OCI-LY3 (cell line): Measurements from ENCODE around the gene CYB561D1.

Experiments
- H2AFZ ChIP-seq: fragments of 200-600, 300-600 bp; shearing (Covaris generic); 2 replicates; pipeline ENCODE4 v1.6.0; 2014; ENCODE audit warnings: antibody characterized with exemption, low read depth, low read length
- H3K27ac ChIP-seq: fragments of 200-600, 300-600 bp; sonication (generic); 2 replicates; pipeline ENCODE4 v1.5.1; 2014; ENCODE audit warnings: mild to moderate bottlenecking, low read length, moderate library complexity, mixed read lengths
- H3K27me3 ChIP-seq: fragments of 200-600, 300-600 bp; sonication (generic); 2 replicates; pipeline ENCODE4 v1.6.1; 2014; ENCODE audit warnings: low read depth, low read length, mixed read lengths
- H3K36me3 ChIP-seq: fragments of 200-600, 300-600 bp; sonication (generic); replicated peaks from 2 replicates; pipeline ENCODE3; 2014; ENCODE audit warnings: low read depth, low read length, mixed read lengths
- H3K4me1 ChIP-seq: fragments of 300-600, 200-600 bp; sonication (generic); 2 replicates; pipeline ENCODE4 v1.6.1; 2014; ENCODE audit warnings: low read length, mixed read lengths
- H3K4me2 ChIP-seq: fragments of 200-600, 300-600 bp; sonication (generic); 2 replicates; pipeline ENCODE4 v1.6.1; 2014; ENCODE audit warnings: low read length, mixed read lengths
- H3K4me3 ChIP-seq: fragments of 300-600, 200-600 bp; sonication (generic); 2 replicates; pipeline ENCODE4 v1.5.1; 2014; ENCODE audit warnings: antibody characterized with exemption, mild to moderate bottlenecking, low read length, moderate library complexity
- H3K79me2 ChIP-seq: fragments of 300-600, 200-600 bp; shearing (Covaris generic); 2 replicates; pipeline ENCODE4 v1.6.1; 2014; ENCODE audit warnings: mild to moderate bottlenecking, low read length, mixed read lengths
- H3K9ac ChIP-seq: fragments of 300-600, 200-600 bp; shearing (Covaris generic); 2 replicates; pipeline ENCODE4 v1.6.0; 2014; ENCODE audit warnings: mild to moderate bottlenecking, low read length, moderate library complexity
- H3K9me3 ChIP-seq: fragments of 200-600, 300-600 bp; shearing (Covaris generic); 2 replicates; pipeline ENCODE4 v1.6.1; 2014; ENCODE audit warnings: low read length, mixed read lengths; ENCODE audit not compliant: insufficient read depth
- H4K20me1 ChIP-seq: fragments of 200-600, 300-600 bp; sonication (generic); 2 replicates; pipeline ENCODE4 v1.6.1; 2016; ENCODE audit warnings: low read length, mixed read lengths; ENCODE audit not compliant: insufficient read depth
- EZH2phosphoT487 ChIP-seq: fragments of 200-600 bp; shearing (Covaris generic); IDR thresholded peaks from 2 replicates; pipeline ENCODE4 v1.6.1; 2018; ENCODE audit warnings: antibody characterized with exemption, mixed run types, low read depth
- TF ChIP-seq, protein P1 (sequence below): fragments of 200-600, 300-600 bp; sonication (generic); IDR thresholded peaks from 2 replicates; pipeline ENCODE4 v1.5.1; 2014; ENCODE audit warnings: antibody characterized with exemption, low read length, low read depth

Gene CYB561D1

GRCh38 chr1:109503935-109504334 lies 10.0 kb downstream of the CYB561D1 start:
- H3K36me3 ChIP-seq: no peaks in the 10 kb centered on the region
- 0 out of 2 replicates have a peak, but pooled peaks cover under 1% of the 10 kb centered on the region for H3K4me1 ChIP-seq
- H3K9me3 ChIP-seq: no peaks in the 10 kb centered on the region
- no peaks in the 10 kb centered on the region for H3K79me2 ChIP-seq
- H2AFZ ChIP-seq: no peak overlapping the region
- H3K4me2 ChIP-seq: no peak overlapping the region
- H3K27me3 ChIP-seq: no peaks in the 10 kb centered on the region
- H3K27ac ChIP-seq: no peak overlapping the region
- H3K9ac ChIP-seq: no peak overlapping the region
- no peaks in the 10 kb centered on the region for H4K20me1 ChIP-seq
- TF ChIP-seq EZH2phosphoT487: no peak
- TF ChIP-seq, protein P1, sequence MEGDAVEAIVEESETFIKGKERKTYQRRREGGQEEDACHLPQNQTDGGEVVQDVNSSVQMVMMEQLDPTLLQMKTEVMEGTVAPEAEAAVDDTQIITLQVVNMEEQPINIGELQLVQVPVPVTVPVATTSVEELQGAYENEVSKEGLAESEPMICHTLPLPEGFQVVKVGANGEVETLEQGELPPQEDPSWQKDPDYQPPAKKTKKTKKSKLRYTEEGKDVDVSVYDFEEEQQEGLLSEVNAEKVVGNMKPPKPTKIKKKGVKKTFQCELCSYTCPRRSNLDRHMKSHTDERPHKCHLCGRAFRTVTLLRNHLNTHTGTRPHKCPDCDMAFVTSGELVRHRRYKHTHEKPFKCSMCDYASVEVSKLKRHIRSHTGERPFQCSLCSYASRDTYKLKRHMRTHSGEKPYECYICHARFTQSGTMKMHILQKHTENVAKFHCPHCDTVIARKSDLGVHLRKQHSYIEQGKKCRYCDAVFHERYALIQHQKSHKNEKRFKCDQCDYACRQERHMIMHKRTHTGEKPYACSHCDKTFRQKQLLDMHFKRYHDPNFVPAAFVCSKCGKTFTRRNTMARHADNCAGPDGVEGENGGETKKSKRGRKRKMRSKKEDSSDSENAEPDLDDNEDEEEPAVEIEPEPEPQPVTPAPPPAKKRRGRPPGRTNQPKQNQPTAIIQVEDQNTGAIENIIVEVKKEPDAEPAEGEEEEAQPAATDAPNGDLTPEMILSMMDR: no peak
- H3K4me3 ChIP-seq: no peak overlapping the region

- peaks cover 3% of the 10 kb centered on the region for H3K4me1 ChIP-seq
- no peak for TF ChIP-seq EZH2phosphoT487
- TF ChIP-seq, protein P1: no peak
- H4K20me1 ChIP-seq: no peaks in the 10 kb centered on the region
Observed at GRCh38 chr1:109504974-109505373, 11.1 kb downstream of the CYB561D1 start.

GRCh38 chr1:109508001-109508872 lies 14.3 kb downstream of the CYB561D1 start:
- no peak overlapping the region for H3K4me3 ChIP-seq
- H3K27ac ChIP-seq: no peak overlapping the region
- H3K36me3 ChIP-seq: no peaks in the 10 kb centered on the region
- H3K79me2 ChIP-seq: no peaks in the 10 kb centered on the region
- H3K4me2 ChIP-seq: no peak overlapping the region
- peaks cover 9% of the 10 kb centered on the region for H3K4me1 ChIP-seq
- H4K20me1 ChIP-seq: no peaks in the 10 kb centered on the region
- H3K9me3 ChIP-seq: no peaks in the 10 kb centered on the region
- TF ChIP-seq EZH2phosphoT487: no peak
- TF ChIP-seq, protein P1: no peak
- no peak overlapping the region for H3K9ac ChIP-seq
- H2AFZ ChIP-seq: no peak overlapping the region
- no peaks in the 10 kb centered on the region for H3K27me3 ChIP-seq

More at GRCh38 chr1:109504974-109505373, 11.1 kb downstream of the CYB561D1 start:
- no peaks in the 10 kb centered on the region for H3K27me3 ChIP-seq
- no peak overlapping the region for H3K9ac ChIP-seq
- no peak overlapping the region for H3K4me3 ChIP-seq
- no peaks in the 10 kb centered on the region for H3K79me2 ChIP-seq
- H3K9me3 ChIP-seq: no peaks in the 10 kb centered on the region
- H3K36me3 ChIP-seq: no peaks in the 10 kb centered on the region
- H3K4me2 ChIP-seq: no peak overlapping the region
- no peak overlapping the region for H3K27ac ChIP-seq
- H2AFZ ChIP-seq: no peak overlapping the region

DNA sequence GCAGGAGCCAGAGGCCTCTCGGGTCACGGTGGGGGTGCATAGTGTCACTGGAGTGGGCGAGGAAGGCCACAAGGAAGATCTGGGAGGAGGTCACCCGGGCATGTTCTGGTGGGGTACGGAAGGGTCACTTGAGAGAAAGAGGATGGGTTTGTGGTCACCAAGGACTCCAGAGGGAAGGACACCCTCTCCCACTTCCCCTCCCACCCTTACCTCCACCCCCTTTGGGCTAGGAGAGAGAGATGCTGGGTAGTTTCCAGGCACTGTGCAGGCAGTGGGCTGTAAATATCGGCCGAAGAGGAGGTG lies 14.9 kb downstream of the CYB561D1 start:
- Histone ChIP-seq H3K4me2 (peak overlapping the region; percentile 98), H3K9ac (no peak overlapping the region), H3K36me3 (no peaks in the 10 kb centered on the region), H3K27me3 (no peaks in the 10 kb centered on the region), H4K20me1 (no peaks in the 10 kb centered on the region), H3K27ac (no peak overlapping the region), H3K79me2 (no peaks in the 10 kb centered on the region), H3K4me1 (peaks cover 9% of the 10 kb centered on the region), H3K9me3 (no peaks in the 10 kb centered on the region), H2AFZ (no peak overlapping the region), H3K4me3 (peak overlapping the region; percentile 91)
- no peak for TF ChIP-seq EZH2phosphoT487
- TF ChIP-seq, protein P1: no peak
